SK-N-SH (cell line): Measurements from ENCODE around the gene C8A. TPM values are rescaled to one million over a fixed set of nuclear protein-coding genes. Genes with fewer than 3 reads are reported as not detected.

Experiments
- CTCF ChIA-PET: fragments of 300-600, 350-600 bp; formaldehyde crosslinking; extraction: SDS; loops from one replicate; lab custom pipeline; 2021; lab: Yijun Ruan, JAX
- POLR2A ChIA-PET: fragments of 350-600 bp; sonication (Branson Sonifier 250); formaldehyde crosslinking; extraction: SDS; loops from one replicate; lab custom pipeline; 2020; ENCODE audit warnings: antibody characterized with exemption, inconsistent platforms; lab: Yijun Ruan, JAX
- DNase-seq: peaks from one replicate; pipeline ENCODE4 v3.0.0; 2012
- H2AFZ ChIP-seq: fragments of 200-600 bp; sonication (generic); 2 replicates; pipeline ENCODE4 v1.8.1; 2016; ENCODE audit warnings: antibody characterized with exemption, mild to moderate bottlenecking, low read depth
- H3F3A ChIP-seq: fragments of 200-600 bp; sonication (generic); replicated peaks from 2 replicates; pipeline ENCODE3; 2016; ENCODE audit warnings: antibody characterized with exemption, mild to moderate bottlenecking; ENCODE audit not compliant: insufficient read depth
- H3K27ac ChIP-seq, 2 experiments: fragments of 200-500 bp in 1 of 2; fragments of 200-600 bp in 1 of 2; sonication (Bioruptor generic) in 1 of 2; sonication (generic), shearing (Covaris generic) in 1 of 2; 2 replicates each; pipeline versions ENCODE4 v1.5.1 to v1.6.1; 2014 to 2016; ENCODE audit warnings: low read depth in 2 of 2, inconsistent platforms in 1 of 2, low read length in 1 of 2, mild to moderate bottlenecking in 1 of 2, mixed read lengths in 1 of 2
- H3K27me3 ChIP-seq: fragments of 200-600 bp; sonication (generic), shearing (Covaris generic); 2 replicates; pipeline ENCODE4 v1.6.1; 2016; ENCODE audit warnings: mixed run types; ENCODE audit not compliant: insufficient read depth
- H3K36me3 ChIP-seq, 2 experiments: fragments of 200-500 bp in 1 of 2; fragments of 200-600 bp in 1 of 2; sonication (Bioruptor generic) in 1 of 2; sonication (generic) in 1 of 2; replicated peaks in 1 of 2; 2 replicates each; pipeline versions ENCODE3 to v1.5.1; 2014 to 2016; ENCODE audit warnings: low read length in 1 of 2, mild to moderate bottlenecking in 1 of 2; ENCODE audit not compliant: insufficient read depth in 2 of 2, control insufficient read depth in 1 of 2
- H3K4me1 ChIP-seq, 2 experiments: fragments of 200-500 bp in 1 of 2; fragments of 200-600 bp in 1 of 2; sonication (Bioruptor generic) in 1 of 2; sonication (generic), shearing (Covaris generic) in 1 of 2; 2 replicates each; pipeline versions ENCODE4 v1.5.1 to v1.6.1; 2014 to 2016; ENCODE audit warnings: low read depth in 1 of 2, low read length in 1 of 2, mixed run types in 1 of 2; ENCODE audit not compliant: insufficient read depth in 2 of 2, control insufficient read depth in 1 of 2
- H3K4me2 ChIP-seq: fragments of 200-600 bp; sonication (generic), shearing (Covaris generic); 2 replicates; pipeline ENCODE4 v1.6.1; 2017; ENCODE audit warnings: mixed run types
- H3K4me3 ChIP-seq, 2 experiments: fragments of 200-500 bp in 1 of 2; fragments of 200-600 bp in 1 of 2; sonication (Bioruptor generic) in 1 of 2; sonication (generic), shearing (Covaris generic) in 1 of 2; 2 replicates each; pipeline versions ENCODE4 v1.5.1 to v1.8.1; 2014 to 2016; ENCODE audit warnings: low read depth in 2 of 2, inconsistent platforms in 1 of 2, low read length in 1 of 2, mild to moderate bottlenecking in 1 of 2, mixed read lengths in 1 of 2, moderate library complexity in 1 of 2
- H3K79me2 ChIP-seq: fragments of 200-600 bp; sonication (generic); 2 replicates; pipeline ENCODE4 v1.8.1; 2017; ENCODE audit warnings: mild to moderate bottlenecking; ENCODE audit not compliant: insufficient read depth
- H3K9ac ChIP-seq: fragments of 200-600 bp; sonication (generic); 2 replicates; pipeline ENCODE4 v1.6.1; 2017; ENCODE audit warnings: mixed run types
- H3K9me2 ChIP-seq: fragments of 200-600 bp; sonication (generic); 2 replicates; pipeline ENCODE4 v1.6.1; 2017; ENCODE audit warnings: mixed run types
- H3K9me3 ChIP-seq: fragments of 200-600 bp; sonication (generic); 2 replicates; pipeline ENCODE4 v1.6.1; 2017; ENCODE audit warnings: mixed run types, mild to moderate bottlenecking, moderate library complexity
- H4K20me1 ChIP-seq: fragments of 200-600 bp; sonication (generic); 2 replicates; pipeline ENCODE4 v1.6.1; 2017; ENCODE audit warnings: mild to moderate bottlenecking, mixed run types; ENCODE audit not compliant: insufficient read depth
- CTCF ChIP-seq: fragments of 200-600 bp; sonication (generic); IDR thresholded peaks from 2 replicates; pipeline ENCODE4 v1.6.1; 2017; ENCODE audit warnings: antibody characterized with exemption, mild to moderate bottlenecking, moderate library complexity
- ELF1 ChIP-seq: IDR thresholded peaks from 2 replicates; pipeline ENCODE4 v1.4.0; 2012
- EP300 ChIP-seq, 2 experiments: IDR thresholded peaks; 2 replicates each; pipeline versions ENCODE4 v1.4.0 to v1.6.1; 2012; ENCODE audit warnings: borderline replicate concordance in 1 of 2, low read depth in 1 of 2, low read length in 1 of 2
- FOXM1 ChIP-seq: IDR thresholded peaks from 2 replicates; pipeline ENCODE4 v1.4.0; 2012; ENCODE audit warnings: low read depth, mild to moderate bottlenecking
- GABPA ChIP-seq: IDR thresholded peaks from 2 replicates; pipeline ENCODE4 v1.4.0; 2012; ENCODE audit warnings: low read depth, mild to moderate bottlenecking
- RAD21 ChIP-seq: IDR thresholded peaks from 2 replicates; pipeline ENCODE4 v1.6.1; 2012; ENCODE audit warnings: mild to moderate bottlenecking, low read length
- RCOR1 ChIP-seq: fragments of 150-350 bp; IDR thresholded peaks from 2 replicates; pipeline ENCODE4 v1.6.1; 2017; ENCODE audit warnings: antibody characterized with exemption, low read length
- REST ChIP-seq: IDR thresholded peaks from 2 replicates; pipeline ENCODE4 v1.6.1; 2012; ENCODE audit warnings: mild to moderate bottlenecking, low read depth, low read length, moderate library complexity
- RFX5 ChIP-seq: IDR thresholded peaks from 2 replicates; pipeline ENCODE4 v1.6.1; 2012; ENCODE audit warnings: mild to moderate bottlenecking, improper control_type of control experiment, low read length
- RXRA ChIP-seq: IDR thresholded peaks from 2 replicates; pipeline ENCODE4 v1.4.0; 2012; ENCODE audit warnings: low read depth, mild to moderate bottlenecking, borderline replicate concordance
- SIN3A ChIP-seq: IDR thresholded peaks from 2 replicates; pipeline ENCODE4 v1.6.1; 2012; ENCODE audit warnings: low read depth, mild to moderate bottlenecking, low read length, moderate library complexity, borderline replicate concordance
- TAF1 ChIP-seq: IDR thresholded peaks from 2 replicates; pipeline ENCODE4 v1.6.1; 2012; ENCODE audit warnings: low read depth, mild to moderate bottlenecking, low read length, moderate library complexity, borderline replicate concordance
- WGBS: methylation state at CpG from one replicate; pipeline ENCODE4 v1.1.6; 2017; ENCODE audit warnings: low lambda C conversion rate; 5-methylcytosine and 5-hydroxymethylcytosine counted together
- polyA plus RNA-seq, 3 experiments: library from polyadenylated mRNA; depleted of rRNA; stranded (reverse); fragments of >200 nt; gene quantifications; 2 replicates each; pipeline ENCODE4 v1.2.3, GENCODE V29; 2012

Gene C8A
- polyA plus RNA-seq, 1 of the 3 experiments (the other 2 are of a cell fraction), result not detected

- POLR2A ChIA-PET, result no interaction called here
- 50% methylated on average over 2 of the region's 2 CpGs for WGBS
These were observed 43.4 kb downstream of the C8A start for GRCh38 chr1:56898005-56898373.

More at GRCh38 chr1:56898005-56898373, 43.4 kb downstream of the C8A start:
- Histone ChIP-seq H2AFZ (no peak overlapping the region), H4K20me1 (no peaks in the 10 kb centered on the region), H3K9me3 (no peaks in the 10 kb centered on the region), H3K27ac (no peak overlapping the region)
- TF ChIP-seq CTCF (no peak), RXRA (no peak), RFX5 (no peak), SIN3A (no peak), GABPA (no peak), FOXM1 (no peak), RAD21 (no peak), REST (no peak), TAF1 (no peak), RCOR1 (no peak), ELF1 (no peak), EP300 (IDR thresholded peaks at IDR 0.05; ENCODE audit: borderline replicate concordance in 1 of 2, low read depth in 1 of 2, low read length in 1 of 2) (no peak)
- TF ChIP-seq, all 33 proteins: peak for 0
- no peak for DNase-seq
- no peak overlapping the region for H3K4me3 ChIP-seq
- H3F3A ChIP-seq, result no peaks in the 10 kb centered on the region
- H3K4me1 ChIP-seq, result no peaks in the 10 kb centered on the region
- no peak overlapping the region for H3K4me2 ChIP-seq
- H3K79me2 ChIP-seq, result no peaks in the 10 kb centered on the region
- no peak overlapping the region for H3K9ac ChIP-seq
- no peaks in the 10 kb centered on the region for H3K36me3 ChIP-seq
- no peaks in the 10 kb centered on the region for H3K27me3 ChIP-seq
- CTCF ChIA-PET, result no interaction called here
- no peaks in the 10 kb centered on the region for H3K9me2 ChIP-seq
